HL-60 (cell line): ENCODE results near the gene MACROD1.

Experiments
- GABPA ChIP-seq: IDR thresholded peaks from 2 replicates; pipeline ENCODE4 v1.6.1; 2012; ENCODE audit warnings: low read depth
- POLR2AphosphoS5 ChIP-seq: IDR thresholded peaks from 2 replicates; pipeline ENCODE4 v1.6.1; 2012; ENCODE audit warnings: low read depth
- REST ChIP-seq: IDR thresholded peaks from 2 replicates; pipeline ENCODE4 v1.6.1; 2012; ENCODE audit warnings: low read depth; ENCODE audit not compliant: insufficient replicate concordance
- TF ChIP-seq, protein P1 (sequence below): IDR thresholded peaks from one replicate; pipeline ENCODE4 v1.5.1; 2011; ENCODE audit warnings: low read length, control low read depth, inconsistent platforms; ENCODE audit not compliant: insufficient read depth

DNA sequence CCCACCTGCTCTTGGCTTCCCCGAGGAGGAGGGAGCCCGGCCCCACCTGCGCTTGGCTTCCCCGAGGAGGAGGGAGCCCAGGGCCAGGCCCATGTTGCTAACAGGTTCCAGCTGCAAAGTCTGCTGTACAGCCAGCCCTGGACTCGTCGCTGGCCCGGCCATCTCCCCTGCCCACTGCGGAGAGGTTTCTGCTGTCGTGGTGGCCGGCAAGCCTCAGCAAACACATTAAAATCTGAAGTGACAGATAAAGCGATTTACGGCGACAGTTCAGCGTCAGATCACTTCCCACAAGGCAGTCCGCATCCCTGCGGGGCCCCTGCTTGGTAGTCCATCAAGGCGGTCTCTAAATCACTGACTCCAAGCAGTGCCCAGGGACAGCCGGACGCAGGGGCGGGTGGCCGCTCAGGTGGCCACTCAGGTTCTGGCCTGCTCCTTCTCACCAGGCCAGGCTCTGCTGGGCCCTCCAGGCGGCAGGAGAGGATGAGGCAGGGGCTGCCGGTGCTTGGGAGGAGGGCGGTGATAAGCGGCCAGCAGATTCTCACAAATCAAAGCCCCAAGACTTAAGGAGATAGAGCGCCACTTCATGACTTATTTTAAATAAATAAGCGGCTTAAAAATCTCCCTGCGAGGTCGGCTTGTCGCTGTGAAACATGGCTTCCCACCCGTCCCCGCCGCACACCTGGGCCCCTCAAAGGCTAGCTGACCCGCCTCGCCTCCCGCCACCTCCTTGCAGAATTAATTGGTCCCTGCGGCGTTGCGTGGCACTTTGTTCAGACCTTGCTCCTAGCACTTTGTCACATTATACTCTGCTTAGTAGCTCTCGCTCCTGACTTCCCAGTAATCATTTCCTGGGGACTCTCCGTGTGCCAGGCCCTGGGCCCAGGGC is 21.1 kb downstream of the MACROD1 start:
- TF ChIP-seq, protein P1, sequence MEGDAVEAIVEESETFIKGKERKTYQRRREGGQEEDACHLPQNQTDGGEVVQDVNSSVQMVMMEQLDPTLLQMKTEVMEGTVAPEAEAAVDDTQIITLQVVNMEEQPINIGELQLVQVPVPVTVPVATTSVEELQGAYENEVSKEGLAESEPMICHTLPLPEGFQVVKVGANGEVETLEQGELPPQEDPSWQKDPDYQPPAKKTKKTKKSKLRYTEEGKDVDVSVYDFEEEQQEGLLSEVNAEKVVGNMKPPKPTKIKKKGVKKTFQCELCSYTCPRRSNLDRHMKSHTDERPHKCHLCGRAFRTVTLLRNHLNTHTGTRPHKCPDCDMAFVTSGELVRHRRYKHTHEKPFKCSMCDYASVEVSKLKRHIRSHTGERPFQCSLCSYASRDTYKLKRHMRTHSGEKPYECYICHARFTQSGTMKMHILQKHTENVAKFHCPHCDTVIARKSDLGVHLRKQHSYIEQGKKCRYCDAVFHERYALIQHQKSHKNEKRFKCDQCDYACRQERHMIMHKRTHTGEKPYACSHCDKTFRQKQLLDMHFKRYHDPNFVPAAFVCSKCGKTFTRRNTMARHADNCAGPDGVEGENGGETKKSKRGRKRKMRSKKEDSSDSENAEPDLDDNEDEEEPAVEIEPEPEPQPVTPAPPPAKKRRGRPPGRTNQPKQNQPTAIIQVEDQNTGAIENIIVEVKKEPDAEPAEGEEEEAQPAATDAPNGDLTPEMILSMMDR: no peak
- no peak for TF ChIP-seq POLR2AphosphoS5
- TF ChIP-seq GABPA: no peak
- TF ChIP-seq REST: no peak
